Amygdala (tissue), 56 donors: Measurements from ENCODE around the gene CCDC15.

ENCODE experiments used
- DNase-seq, 56 donors: peaks; one replicate each; lab custom pipeline; 2025; lab: John Stamatoyannopoulos, UW

Gene CCDC15

DNA sequence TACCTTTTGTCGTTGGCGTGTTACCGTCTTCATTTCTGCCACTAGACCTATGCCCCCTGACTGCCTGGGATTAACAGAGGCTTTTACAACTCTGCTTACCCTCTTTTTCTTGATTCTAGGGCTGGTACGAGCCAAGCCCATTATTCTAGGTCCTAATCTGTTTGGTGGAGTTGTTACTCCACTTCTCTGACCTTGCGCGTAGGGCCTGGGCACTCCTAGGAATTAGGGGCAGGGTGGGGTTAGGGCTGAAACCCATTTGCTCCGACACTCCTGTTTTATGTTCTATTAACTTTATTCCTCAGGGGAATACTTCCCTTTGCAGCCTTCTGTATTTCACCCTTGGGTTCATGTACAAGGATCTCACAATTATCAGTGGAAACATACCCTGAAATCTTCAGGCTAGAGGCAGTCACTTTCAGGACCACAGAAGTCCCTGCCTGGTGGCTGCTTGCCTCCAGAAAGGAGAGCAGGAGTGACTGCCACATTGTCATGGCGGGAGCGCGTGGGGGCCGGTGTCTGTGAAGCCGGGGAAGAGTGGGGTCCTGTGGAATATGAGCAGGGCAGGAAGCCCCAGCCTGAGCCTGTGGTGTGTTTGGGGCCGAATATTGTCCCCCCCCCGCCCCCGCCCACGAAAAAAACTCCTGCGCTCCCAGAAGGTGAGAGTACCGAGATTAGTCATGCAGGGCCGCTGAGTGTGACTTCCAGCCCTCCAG is 108.4 kb downstream of the CCDC15 start:
- DNase-seq: no peak

DNA sequence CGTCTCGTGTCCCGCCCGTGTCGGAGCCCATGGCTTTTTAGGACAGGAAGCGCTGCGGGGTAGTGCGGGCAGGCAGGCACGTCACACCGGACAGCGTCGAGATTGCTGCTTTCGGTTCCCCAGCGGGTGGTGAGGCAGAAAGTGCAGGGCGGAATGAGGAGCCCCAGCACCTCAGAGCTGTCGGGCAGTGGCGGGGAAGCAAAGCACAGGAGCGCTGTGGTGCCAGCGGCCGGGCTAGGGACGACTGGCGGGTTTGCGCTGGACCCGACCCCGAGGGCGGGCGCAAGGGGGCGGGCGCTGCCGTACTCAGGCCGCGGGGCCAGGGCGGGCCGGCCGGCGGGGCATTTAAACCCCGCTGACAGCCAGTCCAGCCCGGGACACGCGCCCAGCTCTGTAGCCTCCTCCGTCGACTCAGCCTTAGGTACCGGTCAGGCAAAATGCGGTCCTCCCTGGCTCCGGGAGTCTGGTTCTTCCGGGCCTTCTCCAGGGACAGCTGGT is 109.0 kb downstream of the CCDC15 start, which contains the start of gene SLC37A2:
Gene SLC37A2 (plus strand): TSS at position 375 of the 498 bp plus-strand sequence. CDS start 63 bp downstream, at position 438.
- DNase-seq: peak in 25 of 56 donors; percentile 17 to 65 (median 40)

DNA sequence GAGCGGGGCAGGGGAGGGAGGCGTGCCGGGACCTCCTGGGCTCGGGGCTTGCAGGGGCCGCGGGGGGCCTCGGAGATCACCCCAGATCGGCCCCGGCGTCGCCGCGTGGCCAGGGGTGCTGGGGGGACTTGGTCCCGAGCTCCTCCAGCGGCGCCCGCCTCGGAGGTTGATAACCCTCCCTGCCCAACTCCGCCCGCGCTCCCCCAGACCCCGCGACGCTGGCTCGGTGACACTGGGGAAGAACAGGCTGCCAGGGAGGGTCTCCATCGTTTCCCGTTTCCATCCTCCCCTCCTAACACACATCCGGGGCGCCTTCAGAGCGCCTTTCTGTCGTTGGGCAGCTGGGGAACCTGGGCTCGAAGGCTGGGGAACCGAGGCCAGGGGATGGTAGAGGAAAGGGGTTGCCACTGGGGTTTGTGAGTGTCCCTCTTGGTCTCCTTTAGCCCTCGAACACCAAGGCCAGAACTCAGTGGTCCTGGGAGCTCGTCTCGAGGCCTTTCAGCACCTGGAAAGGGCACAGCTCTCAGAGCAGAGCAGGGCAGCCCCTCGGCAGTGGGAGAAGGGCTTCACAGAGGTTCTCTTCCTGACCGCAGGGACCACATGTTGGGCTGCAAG is 109.5 kb downstream of the CCDC15 start:
- DNase-seq: no peak

DNA sequence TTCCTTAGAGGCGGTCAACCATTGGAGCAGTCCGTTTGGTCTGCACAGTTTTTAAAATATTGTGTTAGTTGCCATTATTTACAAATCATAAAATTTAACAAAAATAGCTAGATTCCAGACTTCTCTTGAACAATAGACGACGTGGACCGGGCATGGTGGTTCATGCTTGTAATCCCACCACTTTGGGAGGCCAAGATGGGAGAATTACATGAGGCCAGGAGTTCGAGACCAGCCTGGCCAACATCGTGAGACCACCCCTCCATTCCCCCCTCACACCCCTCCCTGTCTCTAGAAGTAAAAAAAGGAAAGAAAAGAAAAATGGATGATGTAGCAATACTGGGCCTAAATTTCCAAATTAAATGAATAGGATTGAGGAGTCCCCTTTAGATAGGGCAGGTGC is 110.1 kb downstream of the CCDC15 start:
- DNase-seq: no peak

DNA sequence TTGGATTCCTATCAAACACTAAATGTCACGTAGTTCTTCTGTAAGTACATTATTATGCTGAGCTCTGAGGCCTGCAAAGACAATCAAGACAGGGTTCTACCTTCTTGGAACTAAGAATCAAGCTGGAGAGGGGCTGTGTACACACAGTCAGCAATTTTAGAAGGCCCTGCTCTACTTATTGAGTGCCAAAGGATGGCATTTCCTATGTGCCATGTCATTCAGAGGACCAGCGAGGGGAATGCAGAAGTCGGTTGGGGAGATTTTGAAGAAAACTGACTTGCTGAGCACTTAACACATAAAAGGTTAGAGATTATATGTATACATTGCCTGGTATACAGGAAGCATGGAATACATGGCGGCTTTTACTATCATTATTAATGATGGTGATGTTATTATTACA is 114.4 kb downstream of the CCDC15 start:
- DNase-seq: no peak

DNA sequence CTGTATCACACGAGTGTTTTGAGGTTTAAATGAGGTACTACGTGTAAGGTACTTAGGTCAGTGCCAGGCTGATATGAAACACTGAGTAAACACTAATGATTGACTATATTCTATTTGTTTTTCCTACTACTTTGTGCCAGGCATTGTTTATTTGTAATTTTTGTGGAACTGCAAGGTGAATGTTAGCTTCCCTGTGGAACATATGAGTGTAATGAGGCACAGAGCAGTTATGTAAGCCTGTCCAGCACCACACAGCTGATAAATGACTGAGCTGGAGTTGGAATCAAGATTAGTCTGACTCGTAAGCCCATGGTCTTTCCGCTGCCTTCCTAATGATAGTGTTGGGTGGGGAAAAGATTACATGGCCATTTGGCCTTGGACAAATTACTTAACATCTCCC is 115.0 kb downstream of the CCDC15 start:
- DNase-seq: no peak

DNA sequence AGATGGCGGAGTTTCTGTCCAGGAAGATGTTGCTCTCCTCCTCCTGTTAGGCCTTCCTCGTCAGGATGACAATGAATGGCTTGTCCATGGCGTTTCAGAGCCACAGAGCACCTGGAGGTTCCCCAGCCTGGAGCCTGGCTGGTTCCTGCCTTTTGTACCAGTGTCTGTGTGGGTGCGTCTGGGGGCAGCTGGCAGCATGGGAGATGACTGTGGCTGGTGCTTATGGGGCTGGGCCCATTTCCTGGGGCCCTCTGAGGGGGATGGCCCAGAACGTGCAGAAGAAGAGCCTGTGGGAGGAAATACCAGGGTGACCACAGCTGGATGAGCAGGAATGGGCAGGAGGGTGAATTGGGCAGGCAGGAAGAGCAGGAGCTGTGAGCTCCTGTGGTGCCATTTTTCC is 115.8 kb downstream of the CCDC15 start:
- DNase-seq: no peak

DNA sequence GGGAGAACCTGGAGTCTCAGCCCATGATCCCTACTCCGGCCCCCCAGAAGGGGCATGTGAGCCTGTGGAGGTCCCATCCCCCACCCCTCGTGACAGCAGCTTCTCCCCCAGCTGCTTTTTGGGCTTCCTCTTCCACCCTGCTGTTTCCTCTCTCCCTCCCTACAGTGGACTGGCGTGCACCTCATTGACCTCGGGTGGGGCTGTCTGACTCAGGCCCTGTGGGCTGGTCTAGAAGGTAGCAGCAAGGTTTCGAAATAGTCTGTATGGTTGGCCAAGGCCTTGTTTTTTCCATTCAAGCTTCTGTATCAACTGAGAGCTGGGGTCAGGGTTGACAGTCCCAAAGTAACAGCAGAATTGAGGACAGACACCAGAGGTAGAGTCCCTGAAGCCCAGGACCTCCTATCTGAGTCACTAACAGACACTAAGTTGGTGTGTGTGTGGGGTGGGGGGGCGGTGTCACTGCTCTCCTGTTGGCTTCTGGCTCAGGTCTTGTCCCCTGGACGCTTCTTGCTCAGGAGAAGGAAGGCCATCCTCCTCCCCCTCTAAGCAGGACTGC is 116.8 kb downstream of the CCDC15 start:
- peak in 16 of 56 donors; percentile 9 to 68 (median 24) for DNase-seq

DNA sequence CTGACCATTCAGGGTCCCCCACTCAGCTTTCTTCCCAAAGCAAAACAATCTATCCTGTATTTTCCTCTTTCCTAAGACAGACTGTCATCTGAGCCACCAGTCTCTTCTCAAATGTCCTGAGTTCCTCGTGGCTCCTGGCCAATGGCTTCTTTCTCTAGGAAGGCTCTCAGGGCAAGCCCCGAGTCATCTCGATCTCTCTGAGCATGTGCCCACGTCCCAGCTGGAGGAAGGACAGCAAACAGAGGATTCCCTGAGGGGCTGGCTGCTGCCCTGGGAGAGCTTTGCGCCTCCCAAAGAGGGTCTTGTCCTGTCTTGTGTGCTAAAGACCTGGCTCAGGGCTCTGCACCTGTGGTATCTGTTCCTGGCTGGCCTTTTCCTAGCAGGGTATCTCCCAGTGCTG is 117.4 kb downstream of the CCDC15 start:
- DNase-seq: no peak

DNA sequence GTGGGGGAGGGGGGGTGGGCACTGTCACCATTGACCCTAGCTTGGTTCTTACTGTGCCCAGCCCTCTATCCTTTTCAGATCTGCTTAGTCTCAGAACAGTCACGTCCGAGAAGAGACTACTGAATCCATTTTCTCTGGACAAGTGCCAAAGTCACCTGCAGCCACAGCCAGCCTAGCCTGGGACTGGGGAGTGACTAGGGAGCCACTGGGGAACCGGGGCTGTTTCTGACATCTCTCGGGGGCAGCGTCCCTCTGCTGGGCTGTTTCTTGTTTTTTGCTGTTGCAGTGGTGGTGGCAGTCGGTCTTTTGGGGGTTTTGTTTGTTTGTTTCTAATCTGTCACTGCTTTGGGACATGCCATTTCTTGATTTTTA is 117.8 kb downstream of the CCDC15 start:
- DNase-seq: no peak

DNA sequence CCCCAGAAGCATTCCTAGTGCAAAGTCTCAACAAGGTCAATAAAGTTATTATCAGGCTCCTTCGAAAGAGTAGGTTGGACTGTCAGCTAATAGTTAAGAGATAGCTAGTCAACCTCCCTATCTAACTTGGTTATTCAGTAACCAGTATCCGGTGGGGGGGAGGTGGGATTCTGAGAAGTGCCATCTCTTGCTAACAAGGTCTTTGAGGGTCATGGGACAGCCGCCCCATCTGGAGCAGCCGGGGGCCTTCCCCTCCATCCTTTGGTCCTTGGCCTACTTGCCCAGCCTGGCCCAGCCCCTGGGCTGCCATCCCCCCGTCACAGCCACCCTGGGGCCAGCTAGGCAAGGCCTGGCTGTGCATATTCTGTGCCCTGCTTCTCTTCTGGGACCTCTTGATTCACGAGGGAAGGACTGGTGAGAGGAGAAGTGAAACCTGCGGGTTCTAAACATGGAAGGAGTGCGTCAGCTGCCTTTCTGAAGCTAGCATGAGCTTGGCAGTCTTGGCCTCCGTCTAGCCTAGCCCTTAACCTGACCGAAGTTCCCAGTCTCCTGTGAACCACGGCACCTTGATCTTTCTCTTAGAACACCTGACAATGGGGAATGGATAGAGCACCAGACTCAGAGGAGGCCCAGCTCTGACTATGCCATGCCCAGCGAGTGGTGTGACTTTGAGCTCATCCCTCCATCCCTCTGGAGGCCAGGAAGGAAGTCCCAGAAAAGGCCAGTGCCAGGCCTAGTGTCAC is 118.4 kb downstream of the CCDC15 start:
- peak in 15 of 56 donors; percentile 7 to 61 (median 22) for DNase-seq

DNA sequence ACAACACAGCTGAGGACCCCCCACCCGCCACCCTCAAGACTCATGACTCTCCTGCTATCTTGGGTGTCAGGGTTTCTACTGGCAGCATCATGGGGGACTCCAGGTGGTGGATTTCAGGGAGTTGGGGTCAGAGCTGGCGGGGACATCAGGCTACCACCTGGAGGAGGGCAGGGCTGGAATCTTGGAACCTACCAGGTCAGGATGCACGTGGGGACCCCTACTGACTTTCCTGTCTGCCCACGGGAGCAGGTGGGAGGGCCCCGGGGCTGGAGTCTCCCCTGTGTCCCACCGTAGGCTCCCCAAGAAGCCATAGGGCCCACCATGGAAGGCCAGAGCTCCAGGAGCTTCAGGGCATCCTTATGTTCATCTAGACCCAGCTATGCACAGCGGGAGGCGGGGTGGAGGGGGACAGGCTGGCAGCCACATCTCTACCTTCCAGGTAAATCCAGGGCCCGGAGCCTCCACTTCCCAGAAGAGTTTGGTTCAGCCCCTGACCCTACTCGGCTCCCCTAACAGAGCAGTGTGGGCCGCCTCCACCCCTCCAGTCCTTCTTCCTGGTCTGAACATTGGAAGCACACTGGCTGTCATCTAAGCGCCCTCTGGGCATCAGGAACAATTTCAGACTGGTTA is 119.1 kb downstream of the CCDC15 start:
- DNase-seq: no peak

DNA sequence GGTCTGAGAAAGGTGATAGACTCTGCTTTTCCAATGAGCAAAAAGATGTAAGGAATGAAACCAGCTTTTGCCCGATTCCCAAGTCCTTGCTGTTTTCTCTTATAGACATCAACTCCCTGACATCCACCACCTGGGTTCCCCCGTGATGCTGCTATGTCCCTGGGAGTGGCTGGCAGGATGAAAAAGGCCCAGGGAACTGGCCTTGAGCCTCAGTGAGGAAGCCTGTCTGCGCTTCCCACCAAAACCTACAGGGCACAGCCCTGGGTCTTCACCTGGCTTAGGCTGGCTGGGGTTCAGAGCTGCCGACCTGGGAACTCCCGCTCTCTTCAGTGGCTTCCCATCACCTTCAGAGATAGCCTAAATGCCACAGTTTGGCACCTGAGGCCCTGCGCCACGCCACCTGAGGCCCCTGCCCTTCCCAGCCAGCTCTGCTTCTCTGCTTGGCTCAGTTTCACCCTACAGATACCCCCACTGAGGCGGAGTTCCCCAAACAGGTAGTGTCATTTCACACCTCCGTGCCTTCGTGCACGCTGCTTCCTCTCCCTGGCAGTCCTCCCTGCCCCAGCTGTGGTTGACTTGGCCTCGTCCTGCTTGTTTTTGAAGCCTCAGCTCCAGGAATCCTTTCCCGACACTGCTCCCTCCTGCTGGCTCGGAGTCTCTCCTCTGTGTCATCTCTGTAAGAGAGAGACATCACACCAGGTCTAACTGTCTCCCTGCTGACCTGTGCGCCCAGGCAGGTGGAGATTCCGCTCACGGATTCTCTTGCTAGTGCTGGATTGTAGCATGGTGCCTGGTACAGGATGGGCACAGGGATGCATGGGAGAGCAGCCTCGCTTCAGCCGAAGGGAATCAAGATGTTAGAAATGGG is 119.8 kb downstream of the CCDC15 start:
- no peak for DNase-seq

DNA sequence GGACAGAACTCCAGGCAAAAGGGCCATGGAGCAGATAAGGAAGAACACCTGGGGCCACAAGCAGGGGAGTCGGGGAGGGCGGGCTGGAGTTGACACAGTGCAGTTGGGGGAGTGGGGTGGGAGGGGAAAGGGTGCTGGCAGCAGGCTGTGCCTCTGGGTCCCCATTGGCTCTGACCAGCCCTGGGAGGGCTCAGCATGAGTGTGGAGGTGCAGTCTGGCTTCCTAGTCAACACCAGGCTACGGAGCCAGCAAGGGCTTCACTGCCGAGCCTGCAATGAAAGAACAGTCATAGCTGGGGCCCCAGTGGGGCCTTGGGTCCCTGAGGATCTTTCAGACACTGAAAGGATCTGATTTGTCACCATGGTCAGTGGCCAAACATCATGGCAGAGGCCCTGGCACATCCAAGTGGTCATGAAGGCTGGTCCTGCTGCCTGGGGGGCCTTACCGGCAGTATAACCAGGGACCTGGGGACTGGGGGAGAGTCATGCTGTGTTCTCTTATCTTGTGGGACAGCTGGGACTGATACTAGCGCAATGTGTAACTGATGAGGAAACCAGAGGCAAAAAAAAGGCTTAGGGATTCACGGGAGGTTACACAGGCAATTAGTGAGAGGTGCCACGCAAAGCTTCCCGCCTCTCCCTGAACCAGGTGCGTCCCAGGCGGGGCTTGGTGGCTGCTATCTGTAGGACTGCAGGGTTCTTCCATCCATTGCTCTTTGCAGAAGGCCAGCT is 120.7 kb downstream of the CCDC15 start:
- no peak for DNase-seq

DNA sequence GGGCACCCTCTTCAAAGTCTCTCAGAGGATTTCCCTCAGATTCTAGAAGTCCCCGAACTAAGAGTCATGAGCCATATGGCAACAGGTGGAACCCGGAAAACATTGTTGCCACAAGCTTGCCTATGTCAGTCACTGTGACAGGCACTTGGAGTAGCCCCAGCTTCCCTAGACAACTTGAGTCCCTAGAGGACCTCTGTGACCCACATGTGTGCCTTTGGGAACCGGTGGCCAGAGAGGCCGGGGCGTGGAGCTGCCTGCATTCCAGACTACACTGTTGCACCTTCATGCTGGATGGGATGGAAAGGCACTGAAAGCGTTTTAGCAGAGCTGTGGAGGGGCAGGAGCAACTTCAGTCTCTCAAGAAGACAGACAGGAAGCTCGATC is 121.2 kb downstream of the CCDC15 start:
- no peak for DNase-seq

DNA sequence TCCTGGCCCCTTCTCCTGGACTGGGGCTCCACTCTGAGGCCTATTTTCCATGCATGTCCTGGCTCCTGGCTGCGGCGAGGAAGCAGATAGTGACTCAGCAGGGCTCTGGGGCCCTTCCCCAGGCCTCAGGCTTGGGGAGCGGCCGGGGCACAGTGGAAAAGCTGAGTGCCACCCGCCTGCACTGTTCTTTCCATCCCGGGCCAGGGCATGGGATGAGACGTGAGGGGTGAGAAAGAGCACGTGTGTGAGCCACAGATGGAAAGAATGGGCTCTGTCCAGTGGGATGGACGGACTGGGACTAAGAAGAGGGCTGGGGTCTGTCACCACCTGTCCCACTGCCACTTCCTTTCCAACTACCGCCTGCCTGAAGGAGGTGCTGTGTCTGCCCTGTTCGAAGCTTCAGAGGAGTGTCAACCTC is 121.9 kb downstream of the CCDC15 start:
- DNase-seq: no peak

DNA sequence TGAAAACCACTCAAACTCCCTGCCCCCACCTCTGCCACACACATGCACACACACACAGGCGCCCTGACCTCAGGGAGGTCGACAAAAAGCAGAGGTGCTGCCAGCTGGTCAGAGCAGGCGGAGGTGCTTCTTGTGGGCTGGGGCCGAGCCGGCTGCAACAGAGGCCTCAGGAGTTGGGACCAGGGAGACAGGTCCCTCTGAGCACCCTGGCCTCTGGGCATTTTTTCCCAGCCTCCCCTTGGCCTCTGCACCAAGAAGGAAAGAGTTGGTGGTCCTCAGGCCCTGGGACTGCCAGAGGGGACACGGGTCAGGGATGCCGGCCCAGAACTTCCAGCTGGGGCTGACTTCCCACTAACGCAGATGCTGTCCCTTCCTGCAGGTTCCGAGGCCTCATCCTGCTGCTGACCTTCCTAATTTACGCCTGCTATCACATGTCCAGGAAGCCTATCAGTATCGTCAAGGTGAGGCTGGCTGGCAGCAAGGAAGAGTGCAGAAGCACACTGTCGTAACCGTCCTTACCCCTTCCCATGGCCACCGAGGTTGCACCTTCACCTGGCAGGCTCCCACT is 122.5 kb downstream of the CCDC15 start:
- no peak for DNase-seq

DNA sequence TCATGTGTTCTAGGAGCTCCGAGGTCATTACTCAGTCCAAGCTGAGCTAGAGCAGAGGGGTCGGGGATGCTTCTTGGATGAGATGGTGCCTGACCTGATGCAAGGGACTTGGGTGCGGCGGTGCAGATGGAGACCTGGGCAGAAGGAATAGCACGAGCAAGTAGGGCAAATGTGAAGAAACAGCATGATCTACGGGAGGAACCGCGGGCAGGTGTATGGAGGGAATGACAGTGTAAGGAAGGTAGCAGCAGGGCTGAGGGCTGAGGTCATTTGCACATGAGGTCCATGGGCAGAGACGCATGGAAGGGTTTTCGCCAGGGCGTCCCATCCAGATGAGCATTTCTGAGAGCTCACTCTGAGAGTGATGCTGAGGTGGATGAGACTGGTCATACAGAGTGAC is 124.0 kb downstream of the CCDC15 start:
- DNase-seq: no peak
